Renal cortex interstitium (tissue), 11 donors: ENCODE data around the gene TRIM4. TPM values are rescaled to one million over a fixed set of nuclear protein-coding genes. Genes with fewer than 3 reads are reported as not detected.
"Not testable (repeated sequence)": the region's sequence is repeated elsewhere in the genome, so short reads cannot be mapped to it uniquely, and the experiment has no call there.

ENCODE experiments used
- DNase-seq, 11 donors: peaks; one replicate each; pipeline ENCODE4 v3.0.0-alpha.2; 2013; ENCODE audit warnings: low read depth in 9 of 11, low spot score in 4 of 11; ENCODE audit errors: extremely low read depth in 1 of 11
- polyA plus RNA-seq, 3 donors: library from polyadenylated mRNA; unstranded; fragments of 120-200 nt; gene quantifications; one replicate each; pipeline ENCODE4 v1.2.1, GENCODE V29; 2013; ENCODE audit not compliant: insufficient read length in 3 of 3

Gene TRIM4
- polyA plus RNA-seq, 3 donors: 32.4 to 37.9 (median 33.2) TPM

DNA sequence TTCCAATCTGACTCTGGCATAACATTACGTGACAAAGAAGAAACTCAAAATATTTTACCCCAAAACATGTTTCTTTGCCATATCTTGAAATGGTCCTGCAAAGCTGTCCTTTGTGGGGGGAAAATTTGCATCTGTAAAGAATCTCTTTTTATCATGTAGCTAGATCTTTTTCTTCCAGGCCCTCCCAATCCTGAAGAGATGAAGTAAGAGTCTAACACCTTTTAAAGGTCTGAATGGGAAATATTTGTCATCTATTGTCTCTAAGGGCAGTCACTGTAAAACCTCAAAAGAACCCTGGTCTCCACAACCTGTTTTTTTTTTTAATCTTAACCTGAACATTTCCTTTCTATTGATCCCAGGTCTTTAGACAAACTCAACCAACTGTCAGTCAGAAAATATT lies 51.1 kb downstream of the TRIM4 start:
- no peak for DNase-seq

DNA sequence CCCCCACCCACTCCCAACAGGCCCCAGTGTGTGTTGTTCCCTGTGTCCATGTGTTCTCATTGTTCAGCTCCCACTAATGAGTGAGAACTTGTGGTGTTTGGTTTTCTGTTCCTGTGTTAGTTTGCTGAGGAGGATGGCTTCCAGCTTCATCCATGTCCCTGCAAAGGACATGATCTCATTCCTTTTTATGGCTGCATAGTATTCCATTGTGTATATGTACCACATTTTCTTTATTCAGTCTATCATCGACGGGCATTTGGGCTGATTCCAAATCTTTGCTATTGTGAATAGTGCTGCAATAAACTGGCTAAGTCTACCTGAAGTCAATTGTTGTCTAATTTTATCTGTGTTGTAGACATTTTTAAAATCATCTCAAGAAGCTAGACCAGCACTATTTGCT lies 51.9 kb downstream of the TRIM4 start:
- DNase-seq: not testable (repeated sequence)

DNA sequence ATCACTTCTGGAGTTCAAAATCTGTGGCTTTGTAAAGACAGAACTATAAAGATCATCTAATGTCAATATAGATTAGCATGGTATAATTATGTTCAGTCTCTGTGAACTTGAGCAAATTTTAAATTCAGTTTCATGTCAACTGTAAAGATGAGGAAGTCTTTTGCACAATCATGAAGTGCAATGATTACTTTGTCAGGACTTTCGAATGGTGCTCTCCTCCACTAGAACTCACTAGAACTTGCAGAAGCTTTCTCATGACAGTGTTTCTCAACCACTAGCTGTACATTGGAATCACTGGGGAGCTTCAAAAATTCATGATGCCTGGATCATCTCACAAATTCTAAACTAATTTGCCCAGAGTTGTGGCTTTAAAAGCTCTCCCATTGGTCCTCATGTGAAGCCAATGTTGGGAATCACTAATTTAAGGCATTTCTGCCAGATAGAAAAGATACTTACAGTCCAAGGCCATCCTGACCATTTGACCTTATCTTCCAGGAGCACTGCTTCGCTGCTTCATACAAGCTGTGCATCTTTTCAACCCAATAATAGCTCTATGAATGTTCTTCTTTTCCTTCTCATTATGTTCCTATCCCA lies 55.4 kb downstream of the TRIM4 start:
- DNase-seq: no peak

DNA sequence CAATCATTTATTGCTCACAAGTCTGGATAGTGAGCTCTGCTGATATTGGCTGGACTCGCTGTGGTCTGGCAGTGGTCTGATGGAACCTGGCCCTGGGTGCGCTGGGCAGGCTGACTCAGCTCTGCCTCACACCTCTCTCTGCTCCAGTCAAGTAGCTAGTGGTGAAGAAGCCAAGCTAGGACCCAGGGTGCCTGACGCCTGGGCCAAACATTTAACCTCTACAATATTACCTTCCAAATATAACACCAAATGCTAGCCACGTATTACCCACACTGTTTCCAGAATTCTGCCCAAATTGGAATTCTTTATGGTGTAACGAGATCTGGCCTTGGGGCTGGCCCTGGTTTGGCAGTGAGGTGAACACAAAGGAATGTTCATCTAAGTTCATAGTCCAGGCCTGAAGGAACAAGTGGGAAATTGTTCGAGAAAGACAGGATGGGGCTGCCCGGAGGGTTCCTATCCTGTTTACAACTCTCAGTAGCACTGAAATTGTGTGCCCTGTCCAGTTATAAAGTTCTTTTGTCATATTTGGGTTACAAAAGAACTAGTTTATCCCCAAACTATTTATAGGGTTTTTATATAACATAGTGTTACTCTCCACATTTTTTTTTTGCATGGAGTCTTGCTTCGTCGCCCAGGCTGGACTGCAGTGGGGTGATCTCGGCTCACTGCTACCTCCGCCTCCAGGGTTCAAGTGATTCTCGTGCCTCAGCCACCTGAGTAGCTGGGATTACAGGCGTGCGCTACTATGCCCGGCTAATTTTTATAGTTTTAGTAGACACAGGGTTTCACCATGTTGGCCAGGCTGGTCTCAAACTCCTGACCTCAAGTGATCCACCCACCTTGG lies 58.8 kb downstream of the TRIM4 start:
- no peak for DNase-seq

DNA sequence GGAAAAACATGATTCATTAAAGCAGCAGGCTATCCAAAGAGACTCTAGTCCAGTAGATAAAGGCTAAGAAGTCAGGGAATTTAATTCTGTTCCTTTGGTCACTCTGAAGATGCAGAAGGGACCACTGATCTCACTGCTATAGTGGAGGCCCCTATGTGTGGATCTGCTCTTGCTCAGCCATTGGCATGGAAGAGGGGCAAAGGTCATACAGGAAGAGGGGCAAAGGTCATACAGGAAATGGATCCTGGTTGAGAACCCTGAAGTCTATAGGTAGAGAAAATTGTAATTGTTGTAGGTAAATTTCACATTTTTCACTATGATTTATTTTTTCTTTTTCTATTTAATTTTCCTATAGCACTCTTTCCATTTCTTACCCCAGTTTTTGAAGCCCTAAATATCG lies 64.1 kb downstream of the TRIM4 start:
- DNase-seq: no peak

DNA sequence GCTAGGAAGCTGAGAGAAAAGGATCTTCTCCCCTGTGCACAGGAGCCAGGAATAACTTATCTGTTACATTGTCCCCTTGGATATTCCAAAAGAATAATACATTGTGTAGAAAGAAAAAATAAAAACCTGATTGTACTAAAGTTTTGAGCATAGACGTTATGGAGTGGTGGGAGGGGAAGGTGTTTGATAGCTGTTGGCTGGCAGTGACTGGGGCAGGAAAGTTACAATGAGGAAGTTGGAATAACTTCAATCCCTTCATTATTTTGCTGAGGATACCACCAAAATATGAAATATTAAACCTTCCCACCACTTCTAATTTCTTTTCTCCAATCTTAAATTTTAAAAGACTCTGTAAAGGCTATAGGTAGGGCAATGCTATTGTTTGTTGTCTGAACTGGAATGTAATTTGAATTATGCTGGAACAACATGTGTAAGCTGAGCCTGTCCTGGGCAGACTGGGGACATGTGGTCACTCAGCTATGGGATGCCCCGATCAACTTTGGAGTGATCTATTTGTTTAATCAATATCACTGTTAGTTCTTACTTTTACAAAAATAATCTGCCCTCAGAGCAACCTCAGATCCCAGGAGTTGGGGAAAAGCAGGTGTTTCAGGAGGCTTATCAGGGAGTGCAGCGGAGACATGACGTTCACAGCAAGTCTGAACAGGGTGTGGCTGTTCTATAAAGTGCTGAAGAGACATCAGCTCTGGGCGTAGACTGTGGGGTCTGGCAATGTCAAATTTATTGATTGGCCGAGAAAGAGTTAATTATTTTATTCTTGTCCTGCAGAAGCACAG lies 70.7 kb downstream of the TRIM4 start:
- no peak for DNase-seq

DNA sequence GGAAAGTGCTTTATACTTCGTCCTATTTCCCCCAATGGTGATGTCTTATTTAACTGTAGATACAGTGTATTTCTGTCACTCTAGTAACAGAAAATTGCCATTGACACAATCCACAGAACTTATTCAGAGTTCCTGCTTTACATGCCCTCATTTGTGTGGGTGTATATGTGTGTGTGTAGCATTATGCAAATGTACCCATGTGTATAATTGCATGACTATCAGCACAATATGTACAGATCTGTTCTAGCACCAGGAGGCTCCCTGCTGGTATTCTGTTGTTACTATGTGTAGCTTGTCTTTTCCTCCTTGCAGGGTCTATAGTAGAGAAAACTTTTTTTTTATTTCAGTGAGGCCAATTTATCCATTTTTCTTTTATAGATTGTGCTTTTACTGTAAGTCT lies 75.0 kb downstream of the TRIM4 start:
- no peak for DNase-seq

GRCh38 chr7:99843808-99844207 lies 75.5 kb downstream of the TRIM4 start:
- DNase-seq: no peak

- no peak for DNase-seq
Measured at GRCh38 chr7:99842926-99843325, 76.4 kb downstream of the TRIM4 start.

Other genes with a start within 250 kb of the TRIM4 start
- 1 to 10 TPM; 1.6 to 2.5 (median 2.1) TPM for gene CYP3A5, start 239.5 kb downstream of the TRIM4 start, polyA plus RNA-seq
- 1 to 10 TPM in 1 of 3 donors, under 1 TPM in 2; 0.30 to 1.4 (median 0.91) TPM for gene CYP3A7, start 184.3 kb downstream of the TRIM4 start, polyA plus RNA-seq
- gene CYP3A4, start 135.3 kb downstream of the TRIM4 start, polyA plus RNA-seq: under 1 TPM; 0.17 to 0.39 (median 0.27) TPM
- gene CYP3A43, start 91.5 kb downstream of the TRIM4 start, polyA plus RNA-seq: under 1 TPM; 0.39 to 0.53 (median 0.50) TPM
- under 1 TPM in 1 of 3 donors, not detected in 2; 0.14 TPM for gene OR2AE1, start 42.5 kb downstream of the TRIM4 start, polyA plus RNA-seq
- 1 to 10 TPM in 1 of 3 donors, under 1 TPM in 2; 0.66 to 1.6 (median 0.97) TPM for gene GJC3, start 10.1 kb upstream of the TRIM4 start, polyA plus RNA-seq
- 10 to 100 TPM; 56.0 to 67.1 (median 61.6) TPM for gene AZGP1, start 56.5 kb upstream of the TRIM4 start, polyA plus RNA-seq
- gene ZKSCAN1, start 96.1 kb upstream of the TRIM4 start, polyA plus RNA-seq: 10 to 100 TPM; 56.7 to 64.3 (median 62.7) TPM
- gene ZSCAN21, start 130.2 kb upstream of the TRIM4 start, polyA plus RNA-seq: 10 to 100 TPM; 21.8 to 24.7 (median 23.3) TPM
- gene ZNF3, start 162.2 kb upstream of the TRIM4 start, polyA plus RNA-seq: 10 to 100 TPM; 49.6 to 56.1 (median 50.0) TPM
- gene COPS6, start 169.4 kb upstream of the TRIM4 start, polyA plus RNA-seq: 100 to 1,000 TPM; 122 to 135 (median 135) TPM
- gene MCM7, start 181.9 kb upstream of the TRIM4 start, polyA plus RNA-seq: 100 to 1,000 TPM; 141 to 173 (median 162) TPM
- gene AP4M1, start 182.1 kb upstream of the TRIM4 start, polyA plus RNA-seq: 10 to 100 TPM; 32.4 to 36.9 (median 36.5) TPM
- gene TAF6, start 199.8 kb upstream of the TRIM4 start, polyA plus RNA-seq: 10 to 100 TPM; 65.4 to 69.4 (median 69.1) TPM
- gene CNPY4, start 200.1 kb upstream of the TRIM4 start, polyA plus RNA-seq: 10 to 100 TPM; 40.1 to 47.0 (median 41.5) TPM
- 1 to 10 TPM in 2 of 3 donors, under 1 TPM in 1; 0.79 to 1.9 (median 1.8) TPM for gene MBLAC1, start 207.4 kb upstream of the TRIM4 start, polyA plus RNA-seq
- gene LAMTOR4, start 229.4 kb upstream of the TRIM4 start, polyA plus RNA-seq: 100 to 1,000 TPM in 2 of 3 donors, 10 to 100 TPM in 1; 95.3 to 118 (median 116) TPM
- gene TRAPPC14, start 239.2 kb upstream of the TRIM4 start, polyA plus RNA-seq: 10 to 100 TPM; 16.9 to 26.3 (median 21.5) TPM
- 1 to 10 TPM; 4.6 to 6.8 (median 6.2) TPM for gene GAL3ST4, start 249.1 kb upstream of the TRIM4 start, polyA plus RNA-seq